ENCODE data around the gene C16orf92. TPM values are rescaled to one million over a fixed set of nuclear protein-coding genes. Genes with fewer than 3 reads are reported as not detected.

C16orf92 gene
- polyA plus RNA-seq, 1 donor from 2014 or later: not detected

- H3K27ac ChIP-seq (ENCODE audit: low read length): no peak overlapping the region
- H3K36me3 ChIP-seq (ENCODE audit: insufficient read depth, low read length): no peaks in the 10 kb centered on the region
- H3F3A ChIP-seq (ENCODE audit: insufficient read depth, low read length, poor library complexity, severe bottlenecking): no peaks in the 10 kb centered on the region
- H3K9me3 ChIP-seq (ENCODE audit: low read length): no peaks in the 10 kb centered on the region
- H3K27me3 ChIP-seq (ENCODE audit: insufficient read depth, low read depth, low read length): no peaks in the 10 kb centered on the region
- no peak overlapping the region for H2AFZ ChIP-seq (ENCODE audit: low read depth, low read length)
- no peaks in the 10 kb centered on the region for H3K9me2 ChIP-seq (ENCODE audit: insufficient read depth, low read length)
- no peak overlapping the region for H3K4me3 ChIP-seq (ENCODE audit: low read length)
- TF ChIP-seq CTCF (IDR thresholded peaks at IDR 0.05; ENCODE audit: poor library complexity, severe bottlenecking): peak; percentile 38
- TF ChIP-seq TAF1 (IDR thresholded peaks at IDR 0.05; ENCODE audit: low read depth): no peak
- no peaks in the 10 kb centered on the region for H3K79me2 ChIP-seq (replicated peaks; ENCODE audit: insufficient read depth, low read length)
- H3K4me2 ChIP-seq (ENCODE audit: low read length): no peak overlapping the region
- H3K9ac ChIP-seq (ENCODE audit: low read length): no peak overlapping the region
- no peaks in the 10 kb centered on the region for H4K20me1 ChIP-seq (ENCODE audit: insufficient read depth)
Observed at GRCh38 chr16:30041841-30042240, 18.8 kb downstream of the C16orf92 start.

GRCh38 chr16:30046178-30046577 is 23.2 kb downstream of the C16orf92 start:
- no peak overlapping the region for H3K4me3 ChIP-seq (ENCODE audit: low read length)
- H3K36me3 ChIP-seq (ENCODE audit: insufficient read depth, low read length): no peaks in the 10 kb centered on the region
- no peak overlapping the region for H3K27ac ChIP-seq (ENCODE audit: low read length)
- H3K27me3 ChIP-seq (ENCODE audit: insufficient read depth, low read depth, low read length): no peaks in the 10 kb centered on the region
- no peaks in the 10 kb centered on the region for H3F3A ChIP-seq (ENCODE audit: insufficient read depth, low read length, poor library complexity, severe bottlenecking)
- no peaks in the 10 kb centered on the region for H4K20me1 ChIP-seq (ENCODE audit: insufficient read depth)
- H3K9ac ChIP-seq (ENCODE audit: low read length): no peak overlapping the region
- H3K9me3 ChIP-seq (ENCODE audit: low read length): no peaks in the 10 kb centered on the region
- TF ChIP-seq SMC3 (conservative IDR thresholded peaks at IDR 0.05; ENCODE audit: poor library complexity) (no peak), EZH2 (IDR thresholded peaks at IDR 0.05; ENCODE audit: borderline replicate concordance, insufficient read depth, low read length, poor library complexity, severe bottlenecking) (no peak), CTCF (IDR thresholded peaks at IDR 0.05; ENCODE audit: poor library complexity, severe bottlenecking) (no peak), POLR2AphosphoS5 (IDR thresholded peaks at IDR 0.05) (no peak), EP300 (conservative IDR thresholded peaks at IDR 0.05; ENCODE audit: poor library complexity, severe bottlenecking) (no peak), TAF1 (IDR thresholded peaks at IDR 0.05; ENCODE audit: low read depth) (no peak)
- TF ChIP-seq, protein P1, sequence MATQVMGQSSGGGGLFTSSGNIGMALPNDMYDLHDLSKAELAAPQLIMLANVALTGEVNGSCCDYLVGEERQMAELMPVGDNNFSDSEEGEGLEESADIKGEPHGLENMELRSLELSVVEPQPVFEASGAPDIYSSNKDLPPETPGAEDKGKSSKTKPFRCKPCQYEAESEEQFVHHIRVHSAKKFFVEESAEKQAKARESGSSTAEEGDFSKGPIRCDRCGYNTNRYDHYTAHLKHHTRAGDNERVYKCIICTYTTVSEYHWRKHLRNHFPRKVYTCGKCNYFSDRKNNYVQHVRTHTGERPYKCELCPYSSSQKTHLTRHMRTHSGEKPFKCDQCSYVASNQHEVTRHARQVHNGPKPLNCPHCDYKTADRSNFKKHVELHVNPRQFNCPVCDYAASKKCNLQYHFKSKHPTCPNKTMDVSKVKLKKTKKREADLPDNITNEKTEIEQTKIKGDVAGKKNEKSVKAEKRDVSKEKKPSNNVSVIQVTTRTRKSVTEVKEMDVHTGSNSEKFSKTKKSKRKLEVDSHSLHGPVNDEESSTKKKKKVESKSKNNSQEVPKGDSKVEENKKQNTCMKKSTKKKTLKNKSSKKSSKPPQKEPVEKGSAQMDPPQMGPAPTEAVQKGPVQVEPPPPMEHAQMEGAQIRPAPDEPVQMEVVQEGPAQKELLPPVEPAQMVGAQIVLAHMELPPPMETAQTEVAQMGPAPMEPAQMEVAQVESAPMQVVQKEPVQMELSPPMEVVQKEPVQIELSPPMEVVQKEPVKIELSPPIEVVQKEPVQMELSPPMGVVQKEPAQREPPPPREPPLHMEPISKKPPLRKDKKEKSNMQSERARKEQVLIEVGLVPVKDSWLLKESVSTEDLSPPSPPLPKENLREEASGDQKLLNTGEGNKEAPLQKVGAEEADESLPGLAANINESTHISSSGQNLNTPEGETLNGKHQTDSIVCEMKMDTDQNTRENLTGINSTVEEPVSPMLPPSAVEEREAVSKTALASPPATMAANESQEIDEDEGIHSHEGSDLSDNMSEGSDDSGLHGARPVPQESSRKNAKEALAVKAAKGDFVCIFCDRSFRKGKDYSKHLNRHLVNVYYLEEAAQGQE (IDR thresholded peaks at IDR 0.05; ENCODE audit: borderline replicate concordance): no peak
- no peaks in the 10 kb centered on the region for H3K79me2 ChIP-seq (replicated peaks; ENCODE audit: insufficient read depth, low read length)
- H3K9me2 ChIP-seq (ENCODE audit: insufficient read depth, low read length): no peaks in the 10 kb centered on the region
- no peak overlapping the region for H3K4me2 ChIP-seq (ENCODE audit: low read length)
- no peak overlapping the region for H2AFZ ChIP-seq (ENCODE audit: low read depth, low read length)
